ENCODE data around the gene PRF1.
"Not testable (repeated sequence)": the region's sequence is repeated elsewhere in the genome, so short reads cannot be mapped to it uniquely, and the experiment has no call there.

Gene PRF1

GRCh38 chr10:70617798-70618568 lies 15.4 kb upstream of the PRF1 start:
- DNase-seq (ENCODE audit: low read depth in 1 of 2, low spot score in 1 of 2): no peak

- DNase-seq (ENCODE audit: low read depth in 1 of 2, low spot score in 1 of 2): no peak
Observed at GRCh38 chr10:70616761-70617160, 14.2 kb upstream of the PRF1 start.

GRCh38 chr10:70615784-70616522 lies 13.4 kb upstream of the PRF1 start:
- no peak for DNase-seq (ENCODE audit: low read depth in 1 of 2, low spot score in 1 of 2)

GRCh38 chr10:70615211-70615610 lies 12.7 kb upstream of the PRF1 start:
- DNase-seq (ENCODE audit: low read depth in 1 of 2, low spot score in 1 of 2): no peak

GRCh38 chr10:70614364-70614763 lies 11.8 kb upstream of the PRF1 start:
- not testable (repeated sequence) for DNase-seq (ENCODE audit: low read depth in 1 of 2, low spot score in 1 of 2)

- DNase-seq (ENCODE audit: low read depth in 1 of 2, low spot score in 1 of 2): no peak
Observed at GRCh38 chr10:70613941-70614340, 11.4 kb upstream of the PRF1 start.

GRCh38 chr10:70607936-70608335 lies 5.4 kb upstream of the PRF1 start:
- DNase-seq (ENCODE audit: low read depth in 1 of 2, low spot score in 1 of 2): no peak

GRCh38 chr10:70605161-70605560 lies 2.6 kb upstream of the PRF1 start:
- DNase-seq (ENCODE audit: low read depth in 1 of 2, low spot score in 1 of 2): no peak

- DNase-seq (ENCODE audit: low read depth in 1 of 2, low spot score in 1 of 2): no peak
Observed at GRCh38 chr10:70604106-70604505, 1.6 kb upstream of the PRF1 start.

GRCh38 chr10:70603449-70603801 lies 884 bp upstream of the PRF1 start:
- no peak for DNase-seq (ENCODE audit: low read depth in 1 of 2, low spot score in 1 of 2)

GRCh38 chr10:70601746-70602145 lies 795 bp downstream of the PRF1 start:
- no peak for DNase-seq (ENCODE audit: low read depth in 1 of 2, low spot score in 1 of 2)

GRCh38 chr10:70600512-70601395 lies 1.8 kb downstream of the PRF1 start:
- no peak for DNase-seq (ENCODE audit: low read depth in 1 of 2, low spot score in 1 of 2)

- no peak for DNase-seq (ENCODE audit: low read depth in 1 of 2, low spot score in 1 of 2)
Observed at GRCh38 chr10:70599791-70600190, 2.8 kb downstream of the PRF1 start.

GRCh38 chr10:70599319-70599718 lies 3.2 kb downstream of the PRF1 start:
- no peak for DNase-seq (ENCODE audit: low read depth in 1 of 2, low spot score in 1 of 2)

- DNase-seq (ENCODE audit: low read depth in 1 of 2, low spot score in 1 of 2): no peak
Observed at GRCh38 chr10:70598857-70599295, 3.7 kb downstream of the PRF1 start.

GRCh38 chr10:70597856-70598815 lies 4.4 kb downstream of the PRF1 start:
- no peak for DNase-seq (ENCODE audit: low read depth in 1 of 2, low spot score in 1 of 2)

GRCh38 chr10:70596860-70597809 lies 5.4 kb downstream of the PRF1 start:
- DNase-seq (ENCODE audit: low read depth in 1 of 2, low spot score in 1 of 2): no peak

GRCh38 chr10:70596110-70596798 lies 6.3 kb downstream of the PRF1 start:
- DNase-seq (ENCODE audit: low read depth in 1 of 2, low spot score in 1 of 2): no peak

- DNase-seq (ENCODE audit: low read depth in 1 of 2, low spot score in 1 of 2): no peak
Observed at GRCh38 chr10:70595566-70596016, 7.0 kb downstream of the PRF1 start.

Data from stimulated activated CD4-positive, alpha-beta T cell treated with anti-CD3 and anti-CD28 coated beads, Interleukin-15, amount 100 ng/mL, for 1 hour (primary cell).